Cardiac muscle cell (in vitro differentiated cells and primary cell): Measurements from ENCODE around the gene PCDH9. TPM values are rescaled to one million over a fixed set of nuclear protein-coding genes. Genes with fewer than 3 reads are reported as not detected.

ENCODE experiments used
- DNase-seq, 2 donors: peaks; one replicate each; pipeline versions ENCODE4 v3.0.0 to v3.0.0-alpha.2; 2010 to 2017; ENCODE audit warnings: low read depth in 1 of 2, low spot score in 1 of 2
- H3K27ac ChIP-seq: fragments of 200-600 bp; sonication (generic); 2 replicates; pipeline ENCODE4 v1.5.1; 2016
- H3K27me3 ChIP-seq: fragments of 200-600 bp; sonication (generic); 2 replicates; pipeline ENCODE4 v1.6.0; 2016; ENCODE audit warnings: control low read depth
- H3K36me3 ChIP-seq: fragments of 200-600 bp; sonication (generic); 2 replicates; pipeline ENCODE4 v1.5.1; 2016; ENCODE audit warnings: control low read depth
- H3K4me1 ChIP-seq: fragments of 200-600 bp; sonication (generic); 2 replicates; pipeline ENCODE4 v1.8.1; 2017; ENCODE audit warnings: low read depth, mild to moderate bottlenecking, mixed run types
- H3K4me3 ChIP-seq: fragments of 200-600 bp; sonication (generic); 2 replicates; pipeline ENCODE4 v1.5.1; 2016; ENCODE audit warnings: mild to moderate bottlenecking
- H3K9me3 ChIP-seq: fragments of 200-600 bp; sonication (generic); 2 replicates; pipeline ENCODE4 v1.5.1; 2017; ENCODE audit warnings: low read depth, mild to moderate bottlenecking, control low read depth
- polyA plus RNA-seq: library from polyadenylated mRNA; unstranded; fragments of >200 nt; fragmentation: Nextera tagmentation; extraction: Ambion mirVana; gene quantifications from 2 replicates; pipeline ENCODE4 v1.2.1, GENCODE V29; 2016
- total RNA-seq: library from RNA; depleted of rRNA; stranded (reverse); fragments of >200 nt; gene quantifications from 2 replicates; pipeline ENCODE4 v1.2.3, GENCODE V29; 2016
- TF ChIP-seq, protein P1 (sequence below): IDR thresholded peaks from 2 replicates; pipeline ENCODE4 v1.5.1; 2012; ENCODE audit warnings: low read depth, mild to moderate bottlenecking, low read length

The PCDH9 gene
- total and polyA plus RNA-seq, 2 experiments from 2014 or later, result 1.6 to 2.3 TPM

GRCh38 chr13:66344805-66345517 is 885.2 kb downstream of the PCDH9 start:
- Histone ChIP-seq H3K27me3 (no peaks in the 10 kb centered on the region), H3K9me3 (no peaks in the 10 kb centered on the region), H3K36me3 (no peaks in the 10 kb centered on the region), H3K4me1 (peaks cover 66% of the 10 kb centered on the region), H3K4me3 (no peak overlapping the region), H3K27ac (peak overlapping the region; percentile 5)
- TF ChIP-seq, protein P1, sequence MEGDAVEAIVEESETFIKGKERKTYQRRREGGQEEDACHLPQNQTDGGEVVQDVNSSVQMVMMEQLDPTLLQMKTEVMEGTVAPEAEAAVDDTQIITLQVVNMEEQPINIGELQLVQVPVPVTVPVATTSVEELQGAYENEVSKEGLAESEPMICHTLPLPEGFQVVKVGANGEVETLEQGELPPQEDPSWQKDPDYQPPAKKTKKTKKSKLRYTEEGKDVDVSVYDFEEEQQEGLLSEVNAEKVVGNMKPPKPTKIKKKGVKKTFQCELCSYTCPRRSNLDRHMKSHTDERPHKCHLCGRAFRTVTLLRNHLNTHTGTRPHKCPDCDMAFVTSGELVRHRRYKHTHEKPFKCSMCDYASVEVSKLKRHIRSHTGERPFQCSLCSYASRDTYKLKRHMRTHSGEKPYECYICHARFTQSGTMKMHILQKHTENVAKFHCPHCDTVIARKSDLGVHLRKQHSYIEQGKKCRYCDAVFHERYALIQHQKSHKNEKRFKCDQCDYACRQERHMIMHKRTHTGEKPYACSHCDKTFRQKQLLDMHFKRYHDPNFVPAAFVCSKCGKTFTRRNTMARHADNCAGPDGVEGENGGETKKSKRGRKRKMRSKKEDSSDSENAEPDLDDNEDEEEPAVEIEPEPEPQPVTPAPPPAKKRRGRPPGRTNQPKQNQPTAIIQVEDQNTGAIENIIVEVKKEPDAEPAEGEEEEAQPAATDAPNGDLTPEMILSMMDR, result no peak
- no peak for DNase-seq

DNA sequence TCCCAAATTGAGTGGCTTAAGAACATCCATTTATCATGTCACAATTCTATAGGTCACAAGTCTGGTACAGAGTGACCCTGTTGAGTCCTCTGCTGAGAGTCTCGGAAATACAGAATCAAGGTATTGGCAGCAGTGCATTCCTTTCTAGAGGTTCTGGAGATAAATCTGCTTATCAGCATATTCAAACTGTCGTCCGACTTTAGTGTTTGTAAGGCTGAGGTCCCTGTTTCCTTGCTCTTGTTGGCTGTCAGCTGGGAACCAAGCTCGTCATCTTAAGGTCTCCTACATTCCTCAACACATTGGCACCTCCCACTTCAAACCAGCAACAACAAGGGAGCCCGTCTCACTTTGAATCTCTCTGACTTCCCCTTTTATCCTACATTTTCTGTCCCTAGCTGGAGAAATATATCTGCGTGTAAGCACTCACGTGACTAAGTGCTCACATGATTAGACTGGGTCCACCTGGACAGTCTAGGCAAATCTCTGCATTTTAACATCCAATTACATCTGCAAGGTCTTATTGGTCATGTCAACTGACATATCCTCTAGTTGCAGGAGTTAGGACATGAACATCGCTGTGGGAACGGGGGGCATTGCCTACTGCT is 886.8 kb downstream of the PCDH9 start:
- peak in 1 of 2 donors; percentile 84 for DNase-seq
- TF ChIP-seq, protein P1, result no peak

DNA sequence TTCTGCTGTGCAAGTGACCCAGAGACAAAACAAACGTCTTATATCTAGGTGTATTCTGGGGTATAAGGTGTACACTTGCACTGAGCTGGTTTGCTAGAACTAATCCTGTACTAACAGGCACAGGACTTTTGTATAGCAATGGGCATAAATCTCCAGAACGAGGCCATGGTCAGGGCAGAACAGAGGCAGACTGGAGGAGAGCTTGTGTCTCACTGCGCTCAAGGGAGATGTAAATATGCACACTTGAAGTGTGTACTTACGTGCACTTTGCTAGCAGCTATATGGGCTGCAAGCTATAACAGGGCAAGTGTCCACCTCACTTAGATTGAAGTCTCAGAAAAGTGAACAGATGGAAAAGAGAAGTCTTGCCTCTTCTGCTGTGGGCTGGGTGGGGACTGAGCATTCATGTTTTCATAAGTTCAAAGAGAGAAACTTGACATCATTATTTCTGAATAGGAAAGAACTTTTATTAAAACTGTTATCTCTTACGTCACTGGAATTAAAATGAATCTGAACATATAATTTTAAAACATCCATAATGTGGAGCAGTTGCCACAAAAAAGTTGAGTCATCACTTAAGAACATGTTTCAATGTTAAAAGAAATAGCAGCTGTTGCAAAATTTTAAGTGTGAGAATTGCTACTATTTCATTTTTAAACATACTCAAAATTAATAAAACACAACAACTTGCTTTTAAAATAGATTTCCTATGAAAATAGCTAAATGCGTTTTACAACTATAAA is 888.3 kb downstream of the PCDH9 start:
- DNase-seq, result no peak
- Histone ChIP-seq H3K4me1 (peaks cover 36% of the 10 kb centered on the region), H3K27me3 (no peaks in the 10 kb centered on the region), H3K36me3 (no peaks in the 10 kb centered on the region), H3K9me3 (no peaks in the 10 kb centered on the region), H3K4me3 (no peak overlapping the region), H3K27ac (no peak overlapping the region)
- TF ChIP-seq, protein P1, result no peak

More for the DNA sequence above, 886.8 kb downstream of the PCDH9 start:
- Histone ChIP-seq H3K27me3 (no peaks in the 10 kb centered on the region), H3K4me3 (no peak overlapping the region), H3K9me3 (no peaks in the 10 kb centered on the region), H3K27ac (peak overlapping the region; percentile 68), H3K36me3 (no peaks in the 10 kb centered on the region), H3K4me1 (peaks cover 51% of the 10 kb centered on the region)

GRCh38 chr13:66339214-66339613 is 890.9 kb downstream of the PCDH9 start:
- Histone ChIP-seq H3K27ac (no peak overlapping the region), H3K4me3 (no peak overlapping the region), H3K27me3 (no peaks in the 10 kb centered on the region), H3K36me3 (no peaks in the 10 kb centered on the region), H3K4me1 (peaks cover 10% of the 10 kb centered on the region), H3K9me3 (no peaks in the 10 kb centered on the region)
- DNase-seq, result no peak
- TF ChIP-seq, protein P1, result no peak

DNA sequence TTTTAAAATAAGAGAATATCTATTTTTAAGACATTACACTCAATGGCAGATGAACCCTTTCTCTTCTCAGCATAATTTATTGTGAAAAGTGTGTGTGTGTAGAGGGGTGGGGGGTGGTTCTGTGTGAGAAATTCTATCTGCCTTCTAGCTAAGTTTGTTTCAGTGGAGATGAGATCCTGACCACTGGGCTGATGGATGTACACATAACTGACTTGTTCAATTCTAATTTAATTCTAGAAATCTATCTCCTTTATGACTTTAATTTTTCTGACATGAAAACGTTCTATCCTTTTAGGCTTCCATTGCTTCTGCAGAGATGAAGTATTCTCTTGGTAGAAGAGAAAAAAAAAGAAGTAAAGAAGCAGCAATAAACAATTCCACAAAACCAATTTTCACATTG is 891.6 kb downstream of the PCDH9 start:
- Histone ChIP-seq H3K4me1 (peaks cover 10% of the 10 kb centered on the region), H3K4me3 (no peak overlapping the region), H3K36me3 (no peaks in the 10 kb centered on the region), H3K27me3 (no peaks in the 10 kb centered on the region), H3K27ac (no peak overlapping the region), H3K9me3 (no peaks in the 10 kb centered on the region)
- TF ChIP-seq, protein P1, result no peak
- DNase-seq, result no peak
